Esophagus squamous epithelium (tissue), 4 donors: ENCODE results near the gene DHRS3.

Source experiments
- CTCF ChIP-seq, 6 experiments: fragments of 450-650 bp in 4 of 6; fragments of 200-600 bp in 2 of 6; sonication (generic) in 2 of 6; IDR thresholded peaks; one replicate each; pipeline ENCODE4 v1.5.1; 2016 to 2019; ENCODE audit warnings: antibody characterized with exemption in 6 of 6, mild to moderate bottlenecking in 4 of 6, moderate library complexity in 4 of 6
- POLR2A ChIP-seq, 4 donors: fragments of 450-650 bp; IDR thresholded peaks; one replicate each; pipeline ENCODE4 v1.6.1; 2017; ENCODE audit warnings: antibody characterized with exemption in 4 of 4, mild to moderate bottlenecking in 4 of 4, moderate library complexity in 3 of 4

DNA sequence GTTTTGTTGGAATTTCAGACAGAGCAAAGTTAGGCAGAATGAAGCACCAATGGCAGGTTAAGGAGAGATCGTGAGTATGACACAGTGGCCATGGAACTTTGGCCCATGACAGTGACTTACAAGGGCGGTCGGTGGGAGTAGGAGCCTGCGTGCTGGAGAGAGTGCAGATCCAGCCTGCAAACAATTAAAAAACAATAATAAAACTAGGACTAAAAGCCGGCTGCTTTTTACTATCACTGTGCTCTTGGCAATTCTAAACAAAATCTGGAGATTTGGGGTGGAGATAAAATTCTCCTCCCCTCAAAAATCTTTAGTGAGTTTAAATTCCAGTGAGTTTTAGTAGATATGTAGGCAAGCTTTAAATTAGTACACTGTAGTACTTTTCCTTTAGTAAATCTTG lies 96.9 kb downstream of the DHRS3 start:
- TF ChIP-seq POLR2A (IDR thresholded peaks at IDR 0.05) (no peak), CTCF (IDR thresholded peaks at IDR 0.05) (no peak)
